HEK293T (cell line): Measurements from ENCODE around the gene KCNMB3.
"Not testable (repeated sequence)": the region's sequence is repeated elsewhere in the genome, so short reads cannot be mapped to it uniquely, and the experiment has no call there.

Source experiments
- ARNT ChIP-seq: fragments of 450-650 bp; IDR thresholded peaks from 2 replicates; pipeline ENCODE4 v1.6.1; 2017; ENCODE audit warnings: mild to moderate bottlenecking
- BHLHE40 ChIP-seq: fragments of 450-650 bp; IDR thresholded peaks from 2 replicates; pipeline ENCODE4 v1.6.1; 2016; ENCODE audit warnings: mild to moderate bottlenecking, moderate library complexity, borderline replicate concordance
- FOXA1 ChIP-seq: fragments of 450-650 bp; IDR thresholded peaks from 2 replicates; pipeline ENCODE4 v1.6.1; 2016; ENCODE audit warnings: mild to moderate bottlenecking
- SP1 ChIP-seq: fragments of 450-650 bp; IDR thresholded peaks from 2 replicates; pipeline ENCODE4 v1.6.1; 2017
- TARDBP ChIP-seq: fragments of 450-650 bp; IDR thresholded peaks from 2 replicates; pipeline ENCODE4 v1.6.1; 2016
- ZNF384 ChIP-seq: fragments of 450-650 bp; IDR thresholded peaks from 2 replicates; pipeline ENCODE4 v1.6.1; 2016

GRCh38 chr3:179215550-179215949 lies 35.4 kb downstream of the KCNMB3 start:
- TF ChIP-seq SP1, BHLHE40, ARNT, FOXA1, TARDBP, ZNF384: not testable (repeated sequence)
